Measurements from ENCODE around the gene PAX6. TPM values are rescaled to one million over a fixed set of nuclear protein-coding genes. Genes with fewer than 3 reads are reported as not detected.

The PAX6 gene
- not detected for total RNA-seq
- total RNA-seq = 0.08 to 0.46 reads per million in 2 donors

DNA sequence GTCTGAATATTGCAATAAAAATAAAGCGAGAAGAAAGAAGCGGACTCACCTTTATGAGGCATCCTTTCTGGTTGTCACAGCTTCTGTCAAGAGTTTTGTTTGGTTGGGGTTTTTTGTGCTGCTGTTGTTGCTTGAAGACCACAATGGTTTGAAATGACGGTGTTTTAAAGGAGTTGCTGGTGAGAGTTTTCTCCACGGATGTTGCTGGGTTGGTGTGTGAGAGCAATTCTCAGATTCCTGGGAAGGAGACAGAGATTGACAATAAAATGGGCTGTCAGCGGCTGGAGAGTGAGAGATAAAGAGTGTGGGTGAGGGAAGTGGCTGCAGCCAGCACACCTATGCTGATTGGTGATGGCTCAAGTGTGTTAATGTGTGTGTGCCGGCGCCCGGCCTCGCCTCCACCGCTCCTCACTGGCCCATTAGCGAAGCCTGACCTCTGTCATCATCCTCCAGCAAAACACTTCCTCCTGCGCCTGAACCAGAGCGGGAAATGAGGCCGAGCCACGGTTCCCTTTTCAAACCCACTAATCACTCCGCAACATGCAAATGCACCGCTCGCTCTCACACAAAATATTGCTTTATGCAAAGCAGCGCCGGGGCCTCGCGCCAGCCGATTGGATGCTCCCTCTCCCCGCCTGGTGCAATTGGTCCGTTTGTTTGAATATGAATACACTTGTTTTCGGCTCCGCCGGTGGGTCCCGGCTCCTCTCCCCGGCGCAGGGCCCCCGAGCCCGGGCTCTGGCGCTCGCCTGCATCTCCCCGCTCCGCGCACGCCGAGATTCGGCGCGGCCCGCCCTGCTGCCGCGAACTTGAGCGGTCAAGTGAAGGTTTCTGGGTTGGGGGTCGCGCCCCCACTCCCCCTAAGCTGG, at the start of gene PAX6:
Gene PAX6 (minus strand): TSS at position 544 of the 869 bp plus-strand sequence. CDS start 4,911 bp downstream, outside the sequence.
- H3K27ac Mint-ChIP-seq = no peak within 1 kb of the TSS
- DNase-seq (no peak), ATAC-seq (peak; percentile 65)
- peaks cover 12% of the 10 kb centered on the region for H3K36me3 Mint-ChIP-seq (ENCODE audit: low read depth)
- peaks cover 77% of the 10 kb centered on the region for H3K27me3 Mint-ChIP-seq
- peaks cover 32% of the 10 kb centered on the region for H3K4me1 Mint-ChIP-seq
- H3K4me3 Mint-ChIP-seq = peak within 1 kb of the TSS; percentile 91
- H3K9me3 ChIP-seq (ENCODE audit: control insufficient read depth, low read length, poor library complexity, severe bottlenecking) = no peaks in the 10 kb centered on the region

DNA sequence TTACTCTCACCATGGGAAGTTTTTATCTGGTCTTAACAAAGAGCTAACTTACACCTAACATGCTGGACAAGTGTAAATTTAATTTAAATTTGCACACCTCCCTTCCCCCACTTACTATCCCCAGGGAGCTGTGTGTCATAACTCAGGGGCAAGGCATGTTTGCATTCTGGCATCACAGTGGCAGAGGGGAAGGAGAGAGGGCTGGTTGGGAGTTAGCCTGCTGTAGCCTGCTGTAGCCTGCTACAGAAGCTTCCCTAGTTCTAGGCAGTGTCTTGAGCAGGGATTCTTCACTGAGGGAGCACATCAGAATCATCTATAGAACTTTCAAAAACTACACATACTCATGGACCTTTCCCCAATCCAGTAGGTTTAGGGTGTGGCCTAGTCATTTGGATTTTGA, 49.3 kb upstream of the PAX6 start:
- H3K36me3 Mint-ChIP-seq (ENCODE audit: low read depth) = no peaks in the 10 kb centered on the region
- no peak overlapping the region for H3K4me3 Mint-ChIP-seq
- H3K27ac Mint-ChIP-seq = no peak overlapping the region
- no peak for DNase-seq
- H3K27me3 Mint-ChIP-seq = peaks cover 60% of the 10 kb centered on the region
- H3K4me1 Mint-ChIP-seq = no peaks in the 10 kb centered on the region
- ATAC-seq = no peak
- H3K9me3 ChIP-seq (ENCODE audit: control insufficient read depth, low read length, poor library complexity, severe bottlenecking) = no peaks in the 10 kb centered on the region

DNA sequence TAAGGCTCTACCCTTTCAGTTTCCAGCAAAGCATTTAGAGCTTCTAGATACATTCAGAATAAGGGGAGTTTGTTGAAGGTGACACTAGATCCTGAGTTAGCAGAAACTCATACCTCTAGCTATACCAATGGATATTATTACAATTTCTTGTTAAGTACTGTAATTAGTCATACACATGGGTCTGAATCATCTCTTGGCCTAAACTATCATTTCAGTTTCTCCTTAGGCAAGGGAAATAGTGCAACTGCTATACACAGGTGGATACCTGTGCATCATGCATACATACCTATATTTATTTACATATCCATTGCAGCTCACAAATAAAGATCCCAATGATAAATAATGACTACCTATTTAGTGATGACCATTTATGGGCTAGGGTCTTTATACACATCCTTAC, 45.1 kb upstream of the PAX6 start:
- H3K4me3 Mint-ChIP-seq = no peak overlapping the region
- peaks cover 51% of the 10 kb centered on the region for H3K27me3 Mint-ChIP-seq
- H3K36me3 Mint-ChIP-seq (ENCODE audit: low read depth) = no peaks in the 10 kb centered on the region
- H3K9me3 ChIP-seq (ENCODE audit: control insufficient read depth, low read length, poor library complexity, severe bottlenecking) = no peaks in the 10 kb centered on the region
- no peak overlapping the region for H3K27ac Mint-ChIP-seq
- H3K4me1 Mint-ChIP-seq = no peaks in the 10 kb centered on the region
- ATAC-seq (no peak), DNase-seq (no peak)

DNA sequence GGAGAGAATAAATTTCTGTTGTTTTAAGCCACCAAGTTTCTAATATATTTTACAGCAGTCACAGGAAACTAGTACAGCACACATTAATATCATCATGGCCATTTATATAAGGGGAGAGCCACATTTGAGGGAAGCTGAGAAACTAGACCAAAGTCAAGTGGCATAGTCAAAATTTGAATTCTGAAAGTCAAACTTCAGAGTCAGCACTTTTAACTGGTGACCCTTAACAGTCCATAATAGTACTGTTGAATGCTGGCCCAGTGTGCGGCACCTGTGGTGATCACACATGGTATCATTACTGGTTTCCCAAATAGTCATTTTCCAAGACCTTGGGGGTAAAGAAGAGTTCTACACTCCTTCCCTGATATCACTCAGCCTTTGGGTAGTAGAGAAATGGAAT, 44.3 kb upstream of the PAX6 start:
- Mint-ChIP-seq H3K4me1 (no peaks in the 10 kb centered on the region), H3K27me3 (peaks cover 48% of the 10 kb centered on the region), H3K4me3 (no peak overlapping the region), H3K27ac (no peak overlapping the region), H3K36me3 (ENCODE audit: low read depth) (no peaks in the 10 kb centered on the region)
- no peak for ATAC-seq
- DNase-seq = no peak
- no peaks in the 10 kb centered on the region for H3K9me3 ChIP-seq (ENCODE audit: control insufficient read depth, low read length, poor library complexity, severe bottlenecking)

DNA sequence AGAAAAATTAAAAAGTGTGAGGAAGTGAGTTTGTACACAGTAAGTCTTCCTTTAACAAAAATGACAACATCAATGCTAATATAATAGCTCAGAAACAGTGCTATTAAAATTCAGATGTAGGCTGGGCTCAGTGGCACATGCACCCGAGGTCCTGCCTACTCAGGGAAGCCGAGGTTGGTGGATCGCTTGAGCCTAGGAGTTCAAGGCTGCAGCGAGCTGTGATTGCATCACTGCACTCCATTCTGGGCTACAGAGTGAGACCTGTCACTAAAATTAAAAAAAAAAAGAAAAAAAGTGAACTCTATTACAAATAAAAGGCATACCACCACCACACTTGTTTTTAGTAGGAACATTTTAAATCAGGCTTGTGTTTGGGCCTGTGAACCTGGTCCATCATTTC, 39.2 kb upstream of the PAX6 start:
- H3K4me3 Mint-ChIP-seq = no peak overlapping the region

DNA sequence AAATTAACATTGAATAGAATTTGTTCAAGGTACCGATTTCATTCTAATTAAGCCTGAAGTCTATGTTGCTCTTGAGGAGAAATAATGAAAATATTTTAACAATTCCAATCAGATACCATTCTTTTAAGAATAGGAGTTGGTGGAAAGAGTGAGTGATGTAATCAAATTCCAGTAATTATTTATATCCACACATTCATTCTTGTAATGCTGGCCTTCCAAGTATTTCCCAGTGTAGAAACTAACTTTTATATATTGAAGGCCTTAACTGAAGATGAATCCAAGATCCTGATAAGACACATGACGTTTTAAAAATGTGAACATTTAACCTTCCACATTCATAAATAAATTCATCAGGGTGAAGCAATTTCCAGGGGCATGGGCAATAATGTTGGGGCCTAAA, 36.6 kb upstream of the PAX6 start:
- no peak for DNase-seq
- Mint-ChIP-seq H3K4me1 (no peaks in the 10 kb centered on the region), H3K36me3 (ENCODE audit: low read depth) (no peaks in the 10 kb centered on the region), H3K27me3 (peaks cover 40% of the 10 kb centered on the region), H3K4me3 (no peak overlapping the region), H3K27ac (no peak overlapping the region)
- H3K9me3 ChIP-seq (ENCODE audit: control insufficient read depth, low read length, poor library complexity, severe bottlenecking) = no peaks in the 10 kb centered on the region
- ATAC-seq = no peak

More for the DNA sequence above, 39.2 kb upstream of the PAX6 start:
- H3K4me1 Mint-ChIP-seq = no peaks in the 10 kb centered on the region
- peaks cover 29% of the 10 kb centered on the region for H3K27me3 Mint-ChIP-seq
- H3K27ac Mint-ChIP-seq = no peak overlapping the region
- H3K36me3 Mint-ChIP-seq (ENCODE audit: low read depth) = no peaks in the 10 kb centered on the region
- no peak for DNase-seq
- no peaks in the 10 kb centered on the region for H3K9me3 ChIP-seq (ENCODE audit: control insufficient read depth, low read length, poor library complexity, severe bottlenecking)
- no peak for ATAC-seq

DNA sequence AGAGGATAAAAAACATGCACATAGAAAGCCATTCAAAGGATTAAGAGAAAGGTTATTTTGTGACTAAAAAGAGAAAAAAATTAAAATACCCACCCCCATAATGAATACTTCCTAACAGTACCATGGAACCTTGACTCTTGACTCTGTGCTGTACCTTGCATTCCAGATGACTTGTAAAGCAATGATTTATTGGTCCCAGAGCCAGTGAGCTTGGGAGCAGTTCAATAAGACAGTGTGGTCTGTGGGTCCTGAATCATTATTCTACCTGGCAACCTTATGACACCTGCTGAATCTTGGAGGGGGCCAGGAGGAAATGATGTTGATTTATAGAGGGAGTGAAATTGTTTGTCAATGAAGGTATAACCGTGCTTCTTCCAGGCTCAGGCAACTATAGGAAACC, 34.2 kb upstream of the PAX6 start:
- no peaks in the 10 kb centered on the region for H3K36me3 Mint-ChIP-seq (ENCODE audit: low read depth)
- peaks cover 58% of the 10 kb centered on the region for H3K27me3 Mint-ChIP-seq
- no peak overlapping the region for H3K27ac Mint-ChIP-seq
- no peaks in the 10 kb centered on the region for H3K4me1 Mint-ChIP-seq
- no peak overlapping the region for H3K4me3 Mint-ChIP-seq
- ATAC-seq (no peak), DNase-seq (no peak)
- no peaks in the 10 kb centered on the region for H3K9me3 ChIP-seq (ENCODE audit: control insufficient read depth, low read length, poor library complexity, severe bottlenecking)

DNA sequence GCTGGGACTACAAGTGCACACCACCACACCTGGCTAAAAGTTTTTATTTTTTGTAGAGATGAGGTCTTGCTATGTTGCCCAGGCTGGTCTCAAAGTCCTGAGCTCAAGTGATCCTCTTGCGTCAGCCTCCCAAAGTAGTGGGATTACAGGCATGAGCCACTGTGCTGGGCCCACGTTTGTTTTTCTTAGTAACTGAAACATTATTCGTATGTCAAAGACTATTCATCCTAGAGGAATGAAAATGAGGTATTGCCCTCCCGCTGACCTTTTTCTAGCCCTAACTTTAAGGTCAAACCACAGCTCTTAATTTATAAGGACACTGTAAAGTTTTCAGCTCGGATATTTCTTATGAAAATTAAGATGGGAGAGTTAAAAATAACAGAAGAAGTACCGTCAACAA, 33.2 kb upstream of the PAX6 start:
- peaks cover 66% of the 10 kb centered on the region for H3K27me3 Mint-ChIP-seq
- H3K27ac Mint-ChIP-seq = no peak overlapping the region
- no peaks in the 10 kb centered on the region for H3K36me3 Mint-ChIP-seq (ENCODE audit: low read depth)
- H3K4me3 Mint-ChIP-seq = no peak overlapping the region
- no peaks in the 10 kb centered on the region for H3K4me1 Mint-ChIP-seq
- DNase-seq (no peak), ATAC-seq (no peak)
- no peaks in the 10 kb centered on the region for H3K9me3 ChIP-seq (ENCODE audit: control insufficient read depth, low read length, poor library complexity, severe bottlenecking)

DNA sequence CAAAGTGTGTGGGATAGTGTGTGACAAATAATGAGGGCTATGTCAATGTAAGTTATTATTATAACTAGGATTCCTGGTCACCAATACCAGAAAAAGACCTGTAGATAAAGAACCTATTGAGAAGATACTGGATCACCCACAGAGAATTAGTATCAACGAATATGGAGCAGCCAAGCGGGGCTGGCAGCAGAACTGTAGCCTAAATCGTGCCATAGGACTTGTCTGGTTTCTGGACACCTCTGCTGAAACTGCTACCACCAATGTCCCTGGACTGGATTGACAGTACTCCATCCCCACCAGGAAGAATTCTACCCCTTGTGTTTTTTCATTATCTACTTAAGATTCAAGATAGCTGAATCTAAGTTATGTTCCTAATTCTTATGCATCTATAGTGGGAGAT, 30.3 kb upstream of the PAX6 start:
- H3K4me1 Mint-ChIP-seq = no peaks in the 10 kb centered on the region
- no peaks in the 10 kb centered on the region for H3K36me3 Mint-ChIP-seq (ENCODE audit: low read depth)
- H3K27ac Mint-ChIP-seq = no peak overlapping the region
- no peaks in the 10 kb centered on the region for H3K9me3 ChIP-seq (ENCODE audit: control insufficient read depth, low read length, poor library complexity, severe bottlenecking)
- no peak overlapping the region for H3K4me3 Mint-ChIP-seq
- no peak for DNase-seq
- peaks cover 69% of the 10 kb centered on the region for H3K27me3 Mint-ChIP-seq
- no peak for ATAC-seq

DNA sequence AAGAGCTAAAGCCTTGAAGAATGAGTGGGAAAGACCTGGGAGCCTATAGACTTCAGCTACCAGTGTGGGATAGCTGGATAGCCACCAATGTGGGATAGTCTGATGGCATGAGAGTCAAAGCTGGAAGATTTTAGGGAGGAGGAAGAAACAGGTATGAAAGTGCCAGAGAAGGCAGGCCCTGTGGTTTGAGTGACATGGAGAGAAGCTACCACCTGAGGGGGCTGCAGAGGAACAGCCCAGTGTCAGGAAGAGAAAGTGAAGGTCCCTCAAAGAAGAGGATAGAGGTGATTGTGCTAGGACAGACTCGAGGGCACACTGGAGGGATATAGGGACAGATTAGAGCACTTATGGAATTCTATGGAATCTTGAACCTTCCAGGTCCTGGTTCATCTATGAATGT, 23.1 kb upstream of the PAX6 start:
- Mint-ChIP-seq H3K4me1 (no peaks in the 10 kb centered on the region), H3K4me3 (no peak overlapping the region), H3K27ac (no peak overlapping the region), H3K27me3 (peaks cover 21% of the 10 kb centered on the region), H3K36me3 (ENCODE audit: low read depth) (no peaks in the 10 kb centered on the region)
- ATAC-seq (no peak), DNase-seq (no peak)
- H3K9me3 ChIP-seq (ENCODE audit: control insufficient read depth, low read length, poor library complexity, severe bottlenecking) = no peaks in the 10 kb centered on the region

DNA sequence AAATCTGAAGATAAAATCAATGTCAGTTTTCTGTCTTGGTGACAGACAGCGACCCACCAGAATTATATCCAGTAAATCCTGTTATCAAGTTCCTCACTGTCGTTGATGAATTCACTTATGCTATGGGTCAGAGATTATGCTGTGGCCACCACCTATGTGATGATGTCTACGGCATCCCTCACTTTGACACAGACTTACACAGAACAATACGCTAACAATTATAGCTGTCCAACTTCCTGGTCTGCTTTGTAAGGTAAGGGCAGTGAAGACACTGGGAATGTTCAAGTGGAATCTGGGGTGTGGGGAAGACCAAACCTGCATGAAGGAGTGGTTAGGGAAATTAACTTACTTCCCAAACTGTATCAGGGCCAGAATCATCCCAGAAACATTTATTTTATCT, 19.3 kb upstream of the PAX6 start:
- no peak overlapping the region for H3K4me3 Mint-ChIP-seq
- DNase-seq (no peak), ATAC-seq (no peak)
- peaks cover 9% of the 10 kb centered on the region for H3K4me1 Mint-ChIP-seq
- peaks cover 3% of the 10 kb centered on the region for H3K36me3 Mint-ChIP-seq (ENCODE audit: low read depth)
- H3K27ac Mint-ChIP-seq = no peak overlapping the region
- H3K27me3 Mint-ChIP-seq = peaks cover 42% of the 10 kb centered on the region
- no peaks in the 10 kb centered on the region for H3K9me3 ChIP-seq (ENCODE audit: control insufficient read depth, low read length, poor library complexity, severe bottlenecking)

DNA sequence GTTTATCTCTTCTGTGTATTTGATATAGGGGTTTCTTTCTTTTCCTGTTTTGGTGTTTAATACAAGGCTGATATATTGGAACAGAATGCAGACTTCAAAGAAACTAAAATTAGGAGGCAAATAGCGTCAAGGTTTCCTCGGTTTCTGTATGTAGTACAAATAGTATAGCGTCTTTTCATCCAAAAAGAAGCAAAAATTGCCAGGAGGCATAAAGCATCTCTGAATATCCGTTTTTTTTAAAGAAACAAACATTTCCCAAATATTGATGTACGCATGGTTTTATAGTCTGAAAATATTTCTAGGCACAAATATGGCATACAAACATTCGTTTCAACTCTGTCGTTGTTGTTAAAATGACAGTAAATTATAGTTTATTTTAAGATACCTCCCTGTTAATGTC, 17.1 kb upstream of the PAX6 start:
- peaks cover 13% of the 10 kb centered on the region for H3K4me1 Mint-ChIP-seq
- peaks cover 3% of the 10 kb centered on the region for H3K36me3 Mint-ChIP-seq (ENCODE audit: low read depth)
- peaks cover 63% of the 10 kb centered on the region for H3K27me3 Mint-ChIP-seq
- no peaks in the 10 kb centered on the region for H3K9me3 ChIP-seq (ENCODE audit: control insufficient read depth, low read length, poor library complexity, severe bottlenecking)
- H3K4me3 Mint-ChIP-seq = no peak overlapping the region
- no peak overlapping the region for H3K27ac Mint-ChIP-seq
- DNase-seq (no peak), ATAC-seq (no peak)

DNA sequence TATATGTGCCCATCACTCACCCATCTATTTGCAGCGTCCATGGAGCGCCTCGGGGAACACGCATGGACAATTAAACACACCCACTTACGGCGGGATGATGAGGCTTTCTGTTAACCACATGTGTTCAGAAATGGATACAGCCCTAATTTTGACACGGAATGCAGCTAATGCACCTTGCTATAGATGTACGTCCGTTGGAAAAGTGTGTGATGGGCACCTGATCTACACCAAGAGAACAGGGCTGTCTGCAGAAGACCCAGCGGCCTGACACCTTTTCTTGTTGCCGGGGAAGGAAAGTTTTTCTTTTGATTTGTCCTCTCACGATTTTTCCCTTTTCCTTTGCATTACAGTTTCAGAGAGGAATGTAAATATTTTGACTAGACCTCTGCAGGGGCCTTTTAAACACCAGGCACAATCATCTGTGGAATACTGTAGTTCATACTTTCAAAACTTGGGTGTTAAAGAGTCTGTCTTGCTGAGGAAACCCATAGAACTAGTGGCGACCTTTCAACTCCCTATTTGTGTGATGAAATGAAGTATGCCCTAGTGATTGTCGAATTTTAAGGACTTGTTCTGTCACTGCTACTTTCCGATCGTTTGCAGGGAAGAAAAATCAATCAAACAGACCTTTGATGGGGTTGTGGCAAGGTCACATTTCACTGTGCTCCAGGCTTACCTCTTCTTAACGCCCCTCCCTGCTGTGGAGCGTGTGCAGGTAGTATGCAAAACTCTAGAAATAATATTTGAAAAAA, 16.5 kb upstream of the PAX6 start:
- ATAC-seq (no peak), DNase-seq (no peak)
- Mint-ChIP-seq H3K27ac (no peak overlapping the region), H3K4me3 (peak overlapping the region; percentile 42), H3K27me3 (peaks cover 68% of the 10 kb centered on the region), H3K36me3 (ENCODE audit: low read depth) (peaks cover 3% of the 10 kb centered on the region), H3K4me1 (peaks cover 13% of the 10 kb centered on the region)
- no peaks in the 10 kb centered on the region for H3K9me3 ChIP-seq (ENCODE audit: control insufficient read depth, low read length, poor library complexity, severe bottlenecking)
